Common myeloid progenitor, CD34-positive (primary cell): ENCODE results near the gene PTPRD.
A peak's percentile ranks its signal among the peaks of the same experiment; 100 is the strongest.

Experiments used
- CTCF ChIA-PET: fragments of 350-600 bp; sonication (Branson Sonifier 250); formaldehyde crosslinking; loops from one replicate; lab custom pipeline; 2021; ENCODE audit warnings: antibody characterized with exemption; lab: Charles Lee
- POLR2A ChIA-PET: fragments of 350-600 bp; sonication (Branson Sonifier 250); formaldehyde crosslinking; loops from one replicate; lab custom pipeline; 2021; ENCODE audit warnings: antibody characterized with exemption; lab: Charles Lee
- DNase-seq, 3 donors: peaks; one replicate each; pipeline versions ENCODE4 v3.0.0 to v3.0.0-alpha.2; 2013
- H3K27ac ChIP-seq, 2 experiments: 1 replicate in 1 of 2; 2 replicates in 1 of 2; pipeline ENCODE4 v1.7.0; 2013; ENCODE audit warnings: inconsistent platforms in 2 of 2, low read length in 2 of 2, mild to moderate bottlenecking in 2 of 2, low read depth in 1 of 2, moderate library complexity in 1 of 2; ENCODE audit not compliant: severe bottlenecking in 2 of 2, insufficient read depth in 1 of 2, poor library complexity in 1 of 2
- H3K27me3 ChIP-seq, 5 experiments: replicated peaks in 2 of 5; 1 replicate in 3 of 5; 2 replicates in 2 of 5; pipeline versions ENCODE4 v1.6.1 to v1.7.0; 2013; ENCODE audit warnings: low read length in 4 of 5, mild to moderate bottlenecking in 2 of 5, moderate library complexity in 2 of 5, inconsistent platforms in 1 of 5; ENCODE audit not compliant: insufficient read depth in 5 of 5, control insufficient read depth in 4 of 5
- H3K36me3 ChIP-seq, 4 experiments: 1 replicate in 2 of 4; 2 replicates in 2 of 4; pipeline versions ENCODE4 v1.6.1 to v1.7.0; 2013; ENCODE audit warnings: low read length in 3 of 4, control low read depth in 1 of 4, mild to moderate bottlenecking in 1 of 4; ENCODE audit not compliant: control insufficient read depth in 4 of 4, insufficient read depth in 4 of 4
- H3K4me1 ChIP-seq, 4 experiments: 1 replicate in 3 of 4; 2 replicates in 1 of 4; pipeline versions ENCODE4 v1.6.1 to v1.7.1; 2013; ENCODE audit warnings: low read length in 3 of 4, mild to moderate bottlenecking in 3 of 4, control low read depth in 1 of 4, inconsistent platforms in 1 of 4, moderate library complexity in 1 of 4; ENCODE audit not compliant: control insufficient read depth in 4 of 4, insufficient read depth in 4 of 4; ENCODE audit errors: control extremely low read depth in 1 of 4
- H3K4me3 ChIP-seq, 7 experiments: 1 replicate in 4 of 7; 2 replicates in 3 of 7; pipeline versions ENCODE4 v1.5.1 to v1.7.0; 2013; ENCODE audit warnings: mild to moderate bottlenecking in 7 of 7, low read length in 6 of 7, moderate library complexity in 6 of 7, inconsistent platforms in 2 of 7, low read depth in 2 of 7, control low read depth in 1 of 7; ENCODE audit not compliant: insufficient read depth in 4 of 7, control insufficient read depth in 1 of 7; ENCODE audit errors: extremely low read depth in 1 of 7
- H3K9me3 ChIP-seq, 5 experiments: 1 replicate in 4 of 5; 2 replicates in 1 of 5; pipeline versions ENCODE4 v1.6.1 to v1.7.1; 2013; ENCODE audit warnings: low read length in 4 of 5, mild to moderate bottlenecking in 2 of 5, inconsistent platforms in 1 of 5, low read depth in 1 of 5, moderate library complexity in 1 of 5; ENCODE audit not compliant: control insufficient read depth in 4 of 5, insufficient read depth in 2 of 5; ENCODE audit errors: control extremely low read depth in 1 of 5
- WGBS: methylation state at CpG from one replicate; pipeline ENCODE4 v1.1.5; 2013; ENCODE audit not compliant: insufficient coverage; 5-methylcytosine and 5-hydroxymethylcytosine counted together

The PTPRD gene

DNA sequence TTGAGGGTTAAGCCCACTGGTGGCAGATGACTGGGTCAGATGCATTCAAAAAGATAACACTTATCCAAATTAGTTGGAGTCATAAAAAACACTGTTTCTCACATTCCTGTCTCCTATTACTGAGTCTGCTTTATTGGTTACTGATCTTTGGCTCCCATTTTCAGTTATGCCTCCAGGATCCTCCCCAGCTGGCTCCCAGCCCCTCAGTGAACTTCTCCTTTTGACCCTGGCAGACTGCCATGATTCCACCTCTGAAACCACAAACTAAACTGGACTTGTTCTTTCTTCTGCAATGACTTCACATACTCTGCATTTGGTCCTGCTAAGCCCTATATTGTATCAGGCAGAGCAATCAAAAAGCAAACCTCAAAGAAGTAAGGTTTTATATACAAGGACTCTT is 1952.4 kb downstream of the PTPRD start:
- Histone ChIP-seq H3K36me3 (no peaks in the 10 kb centered on the region), H3K27me3 (no peaks in the 10 kb centered on the region), H3K4me1 (peaks cover 6 to 26% (median 15%) of the 10 kb centered on the region in 4 experiments), H3K4me3 (peak overlapping the region in 4 of 7 experiments; percentile 14 to 58 (median 37)), H3K9me3 (peaks cover 0 to 6% (median 0%) of the 10 kb centered on the region in 5 experiments), H3K27ac (no peak overlapping the region)
- peak; percentile 90 to 97 (median 96) for DNase-seq
- ChIA-PET CTCF (no interaction called here), POLR2A (no interaction called here)

DNA sequence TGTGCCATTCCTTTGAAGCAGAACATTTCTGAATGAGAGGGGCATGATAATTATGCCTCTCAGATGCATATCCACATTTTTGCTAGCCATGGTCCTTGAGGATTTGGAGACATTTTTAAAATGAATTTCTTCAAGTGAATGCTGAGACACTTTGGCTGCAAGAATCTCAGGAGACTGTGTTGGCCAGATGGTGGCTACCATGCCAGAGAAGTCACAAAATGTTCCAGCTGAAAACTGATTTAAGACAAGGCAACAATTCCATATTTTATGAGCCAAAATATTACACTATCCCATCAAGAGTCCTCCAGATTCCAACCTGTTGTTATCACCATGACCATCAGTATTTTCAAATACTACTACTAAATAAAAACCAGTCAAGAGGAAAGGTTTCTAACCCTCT is 1953.7 kb downstream of the PTPRD start:
- DNase-seq, result no peak
- H3K9me3 ChIP-seq, result peaks cover 0 to 6% (median 0%) of the 10 kb centered on the region in 5 experiments
- no peaks in the 10 kb centered on the region for H3K27me3 ChIP-seq
- POLR2A ChIA-PET, result interaction anchor here (0.6 kb wide), 2 partner anchors 186 to 857 kb away, joined by 3 to 6 read pairs; no protein-coding TSS in a partner anchor
- no peak overlapping the region for H3K27ac ChIP-seq
- H3K36me3 ChIP-seq, result no peaks in the 10 kb centered on the region
- CTCF ChIA-PET, result interaction anchor here (0.6 kb wide), 1 partner anchor 1358 kb away, joined by 5 read pairs; no protein-coding TSS in a partner anchor
- no peak overlapping the region for H3K4me3 ChIP-seq
- H3K4me1 ChIP-seq, result peaks cover 6 to 33% (median 17%) of the 10 kb centered on the region in 4 experiments

DNA sequence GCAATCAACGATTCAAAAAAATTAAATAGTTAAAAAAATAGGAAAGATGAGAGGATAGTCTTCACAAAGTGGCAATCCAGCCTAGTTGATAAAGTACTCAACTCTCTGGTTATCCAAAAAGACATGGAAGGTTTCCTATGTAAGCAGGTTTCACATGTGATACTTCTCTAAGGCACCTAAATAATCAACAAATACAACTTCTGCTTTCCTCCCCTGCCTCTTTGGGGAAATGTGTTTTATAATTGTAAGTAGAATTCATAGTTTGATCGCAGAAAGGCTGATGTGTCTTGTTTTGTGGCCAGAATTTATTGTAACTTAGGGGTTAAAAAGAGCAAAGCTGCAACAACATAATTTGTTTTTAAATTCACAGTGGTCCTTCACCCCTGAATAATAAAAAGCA is 1957.7 kb downstream of the PTPRD start:
- H3K9me3 ChIP-seq, result peaks cover 0 to 6% (median 0%) of the 10 kb centered on the region in 5 experiments
- peaks cover 0 to 16% (median 10%) of the 10 kb centered on the region in 4 experiments for H3K4me1 ChIP-seq
- H3K36me3 ChIP-seq, result no peaks in the 10 kb centered on the region
- peak in 2 of 3 donors; percentile 63 to 72 for DNase-seq
- CTCF ChIA-PET, result no interaction called here
- POLR2A ChIA-PET, result no interaction called here
- H3K4me3 ChIP-seq, result no peak overlapping the region
- no peaks in the 10 kb centered on the region for H3K27me3 ChIP-seq
- WGBS, result no CpG with 5 or more reads among the region's 2 CpGs
- H3K27ac ChIP-seq, result no peak overlapping the region

DNA sequence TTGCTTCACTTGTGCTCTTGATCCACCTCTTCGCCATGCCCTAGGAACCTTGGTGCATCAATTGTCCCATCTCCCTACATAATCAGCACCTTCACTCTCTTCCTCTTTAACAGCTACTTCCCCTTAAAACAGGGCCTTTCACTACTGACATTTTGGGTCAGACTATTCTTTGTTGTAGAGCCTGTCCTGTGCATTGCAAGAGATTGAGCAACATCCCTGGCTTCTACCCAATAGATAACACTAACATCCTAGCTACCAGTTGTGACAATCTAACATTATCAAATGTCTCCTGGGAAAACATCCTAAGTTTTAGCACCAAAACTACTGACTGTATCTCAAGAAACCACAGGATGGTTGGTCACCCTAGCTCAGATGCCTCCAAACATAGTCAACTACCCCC is 1958.9 kb downstream of the PTPRD start:
- POLR2A ChIA-PET, result interaction anchor here (0.6 kb wide), 1 partner anchor 17 kb away, joined by 3 read pairs; no protein-coding TSS in a partner anchor
- Histone ChIP-seq H3K4me1 (peaks cover 0 to 18% (median 12%) of the 10 kb centered on the region in 4 experiments), H3K36me3 (no peaks in the 10 kb centered on the region), H3K27me3 (no peaks in the 10 kb centered on the region), H3K9me3 (peaks cover 0 to 6% (median 0%) of the 10 kb centered on the region in 5 experiments), H3K4me3 (no peak overlapping the region), H3K27ac (no peak overlapping the region)
- WGBS, result 69% methylated on average over 1 of the region's 1 CpG
- CTCF ChIA-PET, result no interaction called here
- peak in 2 of 3 donors; percentile 31 to 51 for DNase-seq

DNA sequence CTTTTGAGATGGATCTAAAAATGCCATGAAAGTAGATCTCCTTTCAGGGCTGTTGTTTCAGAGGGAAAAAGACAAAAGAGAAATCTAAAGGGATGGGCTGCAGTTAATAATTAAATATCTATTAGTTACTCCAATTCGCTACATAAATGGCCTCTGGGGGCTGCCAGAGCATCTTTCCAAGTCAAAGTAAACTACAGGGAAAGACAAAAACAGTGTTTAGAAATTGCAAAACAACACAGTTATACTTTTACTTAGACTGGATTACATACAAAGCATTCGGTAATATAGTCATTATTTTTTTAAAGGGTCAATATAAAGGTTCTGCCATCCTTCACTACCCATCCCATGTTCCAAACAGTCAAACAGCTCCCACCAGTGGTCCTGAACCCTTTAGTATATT is 1959.7 kb downstream of the PTPRD start:
- H3K4me3 ChIP-seq, result no peak overlapping the region
- WGBS, result no CpG with 5 or more reads among the region's 2 CpGs
- CTCF ChIA-PET, result interaction anchor here (1.3 kb wide), 1 partner anchor 41 kb away, joined by 3 read pairs; no protein-coding TSS in a partner anchor

DNA sequence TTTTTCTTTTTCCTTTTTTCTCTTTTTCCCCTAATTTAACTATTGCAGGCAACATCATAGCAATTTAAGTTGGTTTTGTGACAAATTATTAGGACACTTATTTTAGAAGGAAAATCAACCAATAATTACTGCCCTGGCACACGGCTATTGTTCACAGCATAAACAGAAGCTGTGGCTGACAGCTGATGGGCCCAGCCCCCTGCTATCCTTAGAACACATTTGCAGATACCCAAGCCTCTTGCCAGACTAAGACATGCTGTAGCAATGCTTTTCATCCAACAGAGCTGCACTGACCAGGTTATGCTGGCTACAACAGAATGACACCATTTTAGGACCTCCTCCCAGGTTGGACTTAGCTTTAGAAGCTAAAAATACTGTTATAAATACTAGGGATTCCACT is 1960.5 kb downstream of the PTPRD start:
- ChIA-PET POLR2A (no interaction called here), CTCF (interaction anchor here (1.3 kb wide), 1 partner anchor 42 kb away, joined by 3 read pairs; no protein-coding TSS in a partner anchor)
- Histone ChIP-seq H3K27ac (no peak overlapping the region), H3K36me3 (no peaks in the 10 kb centered on the region), H3K27me3 (no peaks in the 10 kb centered on the region), H3K4me3 (no peak overlapping the region), H3K4me1 (peaks cover 5 to 31% (median 24%) of the 10 kb centered on the region in 4 experiments), H3K9me3 (no peaks in the 10 kb centered on the region)
- DNase-seq, result no peak
- 100% methylated on average over 1 of the region's 1 CpG for WGBS

More for the DNA sequence above, 1959.7 kb downstream of the PTPRD start:
- Histone ChIP-seq H3K9me3 (peaks cover 0 to 1% (median 0%) of the 10 kb centered on the region in 5 experiments), H3K27ac (no peak overlapping the region), H3K36me3 (no peaks in the 10 kb centered on the region), H3K4me1 (peaks cover under 1 to 25% (median 19%) of the 10 kb centered on the region in 4 experiments), H3K27me3 (no peaks in the 10 kb centered on the region)
- POLR2A ChIA-PET, result no interaction called here
- no peak for DNase-seq

DNA sequence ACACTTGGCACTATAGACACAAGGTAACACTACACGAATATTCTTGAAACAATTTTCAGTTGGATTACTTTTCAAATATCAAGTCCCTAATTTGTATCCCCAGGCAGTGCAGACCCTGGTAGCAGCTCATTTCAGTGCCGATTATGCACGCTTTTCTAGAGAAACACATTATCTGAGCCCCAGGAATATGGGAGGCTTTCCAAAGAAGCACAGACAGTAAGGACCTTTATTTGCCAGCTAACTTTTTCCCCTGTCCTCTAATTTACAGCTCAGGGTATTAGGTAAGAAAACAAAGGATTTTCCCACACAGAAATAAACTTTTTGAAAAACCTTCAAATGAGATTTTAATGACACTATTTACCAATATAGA is 1961.0 kb downstream of the PTPRD start:
- no peak for DNase-seq
- ChIA-PET CTCF (no interaction called here), POLR2A (no interaction called here)
- Histone ChIP-seq H3K36me3 (no peaks in the 10 kb centered on the region), H3K9me3 (no peaks in the 10 kb centered on the region), H3K27me3 (no peaks in the 10 kb centered on the region), H3K27ac (no peak overlapping the region), H3K4me3 (no peak overlapping the region), H3K4me1 (peaks cover 5 to 31% (median 24%) of the 10 kb centered on the region in 4 experiments)
- 67% methylated on average over 3 of the region's 3 CpGs for WGBS
